ENCODE measurements around the gene PDE11A.

DNA sequence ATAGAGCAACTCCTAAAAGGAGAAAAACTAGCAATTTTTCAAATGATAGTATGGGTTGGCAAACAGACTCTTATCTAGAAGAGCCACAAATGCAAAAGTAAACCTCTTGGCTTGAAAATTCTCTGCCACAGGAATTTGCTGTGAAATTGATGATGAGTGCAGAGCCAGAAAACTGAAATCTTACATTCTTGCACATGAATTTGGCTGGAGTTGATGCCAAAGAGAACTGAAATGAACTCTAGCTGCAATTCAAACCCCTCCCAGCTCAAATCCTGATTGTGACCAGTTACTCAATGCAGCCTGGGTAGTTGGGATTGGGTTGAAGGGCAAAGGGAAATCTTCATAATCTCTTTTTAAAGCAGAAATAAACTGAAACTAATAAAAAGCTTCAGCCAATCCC, 266.6 kb downstream of the PDE11A start:
- TF ChIP-seq, protein P1, sequence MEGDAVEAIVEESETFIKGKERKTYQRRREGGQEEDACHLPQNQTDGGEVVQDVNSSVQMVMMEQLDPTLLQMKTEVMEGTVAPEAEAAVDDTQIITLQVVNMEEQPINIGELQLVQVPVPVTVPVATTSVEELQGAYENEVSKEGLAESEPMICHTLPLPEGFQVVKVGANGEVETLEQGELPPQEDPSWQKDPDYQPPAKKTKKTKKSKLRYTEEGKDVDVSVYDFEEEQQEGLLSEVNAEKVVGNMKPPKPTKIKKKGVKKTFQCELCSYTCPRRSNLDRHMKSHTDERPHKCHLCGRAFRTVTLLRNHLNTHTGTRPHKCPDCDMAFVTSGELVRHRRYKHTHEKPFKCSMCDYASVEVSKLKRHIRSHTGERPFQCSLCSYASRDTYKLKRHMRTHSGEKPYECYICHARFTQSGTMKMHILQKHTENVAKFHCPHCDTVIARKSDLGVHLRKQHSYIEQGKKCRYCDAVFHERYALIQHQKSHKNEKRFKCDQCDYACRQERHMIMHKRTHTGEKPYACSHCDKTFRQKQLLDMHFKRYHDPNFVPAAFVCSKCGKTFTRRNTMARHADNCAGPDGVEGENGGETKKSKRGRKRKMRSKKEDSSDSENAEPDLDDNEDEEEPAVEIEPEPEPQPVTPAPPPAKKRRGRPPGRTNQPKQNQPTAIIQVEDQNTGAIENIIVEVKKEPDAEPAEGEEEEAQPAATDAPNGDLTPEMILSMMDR (IDR thresholded peaks at IDR 0.05), result no peak
- no peak for TF ChIP-seq ZFX (IDR thresholded peaks at IDR 0.05; ENCODE audit: borderline replicate concordance)
